HL-60 (cell line): ENCODE data around the gene MRTFA.

Experiments used
- POLR2AphosphoS5 ChIP-seq: IDR thresholded peaks from 2 replicates; pipeline ENCODE4 v1.6.1; 2012; ENCODE audit warnings: low read depth
- TF ChIP-seq, protein P1 (sequence below): IDR thresholded peaks from one replicate; pipeline ENCODE4 v1.5.1; 2011; ENCODE audit warnings: low read length, control low read depth, inconsistent platforms; ENCODE audit not compliant: insufficient read depth

DNA sequence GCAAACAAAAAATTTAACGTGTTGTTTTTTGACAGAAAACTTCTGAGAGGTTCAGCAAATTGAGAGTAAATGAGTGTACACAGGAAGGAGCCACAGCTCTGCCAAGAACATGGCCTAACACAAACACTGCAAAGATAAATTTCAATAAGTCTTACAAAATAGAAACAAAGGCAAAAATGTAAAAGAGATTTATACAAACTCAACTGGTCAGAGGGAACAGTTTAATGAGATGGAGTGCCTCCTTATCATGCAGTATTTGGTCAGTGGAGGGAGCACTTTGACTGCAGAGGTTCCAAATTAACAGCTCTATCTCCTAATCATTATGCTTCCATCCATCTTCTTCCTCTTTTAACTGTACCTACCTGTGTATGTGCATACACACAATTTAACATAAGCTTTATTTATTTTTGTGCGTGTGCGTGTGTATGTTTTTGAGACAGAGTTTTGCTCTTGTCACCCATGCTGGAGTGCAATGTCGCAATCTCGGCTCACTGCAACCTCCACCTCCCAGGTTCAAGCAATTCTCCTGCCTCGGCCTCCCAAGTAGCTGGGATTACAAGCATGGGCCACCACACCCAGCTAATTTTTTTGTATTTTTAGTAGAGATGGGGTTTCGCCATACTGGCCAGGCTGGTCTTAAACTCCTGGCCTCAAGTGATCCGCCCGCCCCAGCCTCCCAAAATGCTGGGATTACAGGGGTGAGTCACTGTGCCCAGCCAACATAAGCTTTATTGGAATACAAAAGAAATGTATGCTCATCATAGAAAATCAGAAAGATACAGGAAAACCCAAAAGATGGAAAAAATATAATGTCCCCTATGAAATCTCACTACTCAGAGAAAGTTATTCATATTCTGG is 111.9 kb downstream of the MRTFA start:
- TF ChIP-seq POLR2AphosphoS5 = no peak
- TF ChIP-seq, protein P1, sequence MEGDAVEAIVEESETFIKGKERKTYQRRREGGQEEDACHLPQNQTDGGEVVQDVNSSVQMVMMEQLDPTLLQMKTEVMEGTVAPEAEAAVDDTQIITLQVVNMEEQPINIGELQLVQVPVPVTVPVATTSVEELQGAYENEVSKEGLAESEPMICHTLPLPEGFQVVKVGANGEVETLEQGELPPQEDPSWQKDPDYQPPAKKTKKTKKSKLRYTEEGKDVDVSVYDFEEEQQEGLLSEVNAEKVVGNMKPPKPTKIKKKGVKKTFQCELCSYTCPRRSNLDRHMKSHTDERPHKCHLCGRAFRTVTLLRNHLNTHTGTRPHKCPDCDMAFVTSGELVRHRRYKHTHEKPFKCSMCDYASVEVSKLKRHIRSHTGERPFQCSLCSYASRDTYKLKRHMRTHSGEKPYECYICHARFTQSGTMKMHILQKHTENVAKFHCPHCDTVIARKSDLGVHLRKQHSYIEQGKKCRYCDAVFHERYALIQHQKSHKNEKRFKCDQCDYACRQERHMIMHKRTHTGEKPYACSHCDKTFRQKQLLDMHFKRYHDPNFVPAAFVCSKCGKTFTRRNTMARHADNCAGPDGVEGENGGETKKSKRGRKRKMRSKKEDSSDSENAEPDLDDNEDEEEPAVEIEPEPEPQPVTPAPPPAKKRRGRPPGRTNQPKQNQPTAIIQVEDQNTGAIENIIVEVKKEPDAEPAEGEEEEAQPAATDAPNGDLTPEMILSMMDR = no peak
